ENCODE data around the gene FGF22. TPM values are rescaled to one million over a fixed set of nuclear protein-coding genes. Genes with fewer than 3 reads are reported as not detected.

The FGF22 gene
- total and polyA plus RNA-seq, 2 of the 13 experiments (the other 11 are each of a cell fraction or from before 2014, with no cell fraction given), result 0.24 TPM; not detected in 1

- no peak for TF ChIP-seq ZNF75D (CRISPR knock-in tag; IDR thresholded peaks at IDR 0.05; ENCODE audit: borderline replicate concordance)
- no peak for TF ChIP-seq HMGA1 (CRISPR knock-in tag; conservative IDR thresholded peaks at IDR 0.05)
- TF ChIP-seq, protein P1, sequence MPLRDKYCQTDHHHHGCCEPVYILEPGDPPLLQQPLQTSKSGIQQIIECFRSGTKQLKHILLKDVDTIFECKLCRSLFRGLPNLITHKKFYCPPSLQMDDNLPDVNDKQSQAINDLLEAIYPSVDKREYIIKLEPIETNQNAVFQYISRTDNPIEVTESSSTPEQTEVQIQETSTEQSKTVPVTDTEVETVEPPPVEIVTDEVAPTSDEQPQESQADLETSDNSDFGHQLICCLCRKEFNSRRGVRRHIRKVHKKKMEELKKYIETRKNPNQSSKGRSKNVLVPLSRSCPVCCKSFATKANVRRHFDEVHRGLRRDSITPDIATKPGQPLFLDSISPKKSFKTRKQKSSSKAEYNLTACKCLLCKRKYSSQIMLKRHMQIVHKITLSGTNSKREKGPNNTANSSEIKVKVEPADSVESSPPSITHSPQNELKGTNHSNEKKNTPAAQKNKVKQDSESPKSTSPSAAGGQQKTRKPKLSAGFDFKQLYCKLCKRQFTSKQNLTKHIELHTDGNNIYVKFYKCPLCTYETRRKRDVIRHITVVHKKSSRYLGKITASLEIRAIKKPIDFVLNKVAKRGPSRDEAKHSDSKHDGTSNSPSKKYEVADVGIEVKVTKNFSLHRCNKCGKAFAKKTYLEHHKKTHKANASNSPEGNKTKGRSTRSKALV (CRISPR knock-in tag; IDR thresholded peaks at IDR 0.05), result 0 out of 2 replicates have a peak, but pooled peaks have one; percentile 23
- TF ChIP-seq ZNF317 (CRISPR knock-in tag; IDR thresholded peaks at IDR 0.05), result no peak; the same call in 1 of the 2 replicates
- no peak for TF ChIP-seq AKNA (CRISPR knock-in tag; IDR thresholded peaks at IDR 0.05; ENCODE audit: borderline replicate concordance)
- 0 out of 2 replicates have a peak, but pooled peaks have one; percentile 21 for TF ChIP-seq ZNF652 (CRISPR knock-in tag; IDR thresholded peaks at IDR 0.05; ENCODE audit: borderline replicate concordance, low read depth)
- no peak for TF ChIP-seq CENPT (CRISPR knock-in tag; IDR thresholded peaks at IDR 0.05; ENCODE audit: low read depth)
- TF ChIP-seq, protein P2, sequence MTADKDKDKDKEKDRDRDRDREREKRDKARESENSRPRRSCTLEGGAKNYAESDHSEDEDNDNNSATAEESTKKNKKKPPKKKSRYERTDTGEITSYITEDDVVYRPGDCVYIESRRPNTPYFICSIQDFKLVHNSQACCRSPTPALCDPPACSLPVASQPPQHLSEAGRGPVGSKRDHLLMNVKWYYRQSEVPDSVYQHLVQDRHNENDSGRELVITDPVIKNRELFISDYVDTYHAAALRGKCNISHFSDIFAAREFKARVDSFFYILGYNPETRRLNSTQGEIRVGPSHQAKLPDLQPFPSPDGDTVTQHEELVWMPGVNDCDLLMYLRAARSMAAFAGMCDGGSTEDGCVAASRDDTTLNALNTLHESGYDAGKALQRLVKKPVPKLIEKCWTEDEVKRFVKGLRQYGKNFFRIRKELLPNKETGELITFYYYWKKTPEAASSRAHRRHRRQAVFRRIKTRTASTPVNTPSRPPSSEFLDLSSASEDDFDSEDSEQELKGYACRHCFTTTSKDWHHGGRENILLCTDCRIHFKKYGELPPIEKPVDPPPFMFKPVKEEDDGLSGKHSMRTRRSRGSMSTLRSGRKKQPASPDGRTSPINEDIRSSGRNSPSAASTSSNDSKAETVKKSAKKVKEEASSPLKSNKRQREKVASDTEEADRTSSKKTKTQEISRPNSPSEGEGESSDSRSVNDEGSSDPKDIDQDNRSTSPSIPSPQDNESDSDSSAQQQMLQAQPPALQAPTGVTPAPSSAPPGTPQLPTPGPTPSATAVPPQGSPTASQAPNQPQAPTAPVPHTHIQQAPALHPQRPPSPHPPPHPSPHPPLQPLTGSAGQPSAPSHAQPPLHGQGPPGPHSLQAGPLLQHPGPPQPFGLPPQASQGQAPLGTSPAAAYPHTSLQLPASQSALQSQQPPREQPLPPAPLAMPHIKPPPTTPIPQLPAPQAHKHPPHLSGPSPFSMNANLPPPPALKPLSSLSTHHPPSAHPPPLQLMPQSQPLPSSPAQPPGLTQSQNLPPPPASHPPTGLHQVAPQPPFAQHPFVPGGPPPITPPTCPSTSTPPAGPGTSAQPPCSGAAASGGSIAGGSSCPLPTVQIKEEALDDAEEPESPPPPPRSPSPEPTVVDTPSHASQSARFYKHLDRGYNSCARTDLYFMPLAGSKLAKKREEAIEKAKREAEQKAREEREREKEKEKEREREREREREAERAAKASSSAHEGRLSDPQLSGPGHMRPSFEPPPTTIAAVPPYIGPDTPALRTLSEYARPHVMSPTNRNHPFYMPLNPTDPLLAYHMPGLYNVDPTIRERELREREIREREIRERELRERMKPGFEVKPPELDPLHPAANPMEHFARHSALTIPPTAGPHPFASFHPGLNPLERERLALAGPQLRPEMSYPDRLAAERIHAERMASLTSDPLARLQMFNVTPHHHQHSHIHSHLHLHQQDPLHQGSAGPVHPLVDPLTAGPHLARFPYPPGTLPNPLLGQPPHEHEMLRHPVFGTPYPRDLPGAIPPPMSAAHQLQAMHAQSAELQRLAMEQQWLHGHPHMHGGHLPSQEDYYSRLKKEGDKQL (CRISPR knock-in tag; IDR thresholded peaks at IDR 0.05; ENCODE audit: low read depth), result no peak; the same call in 1 of the 2 replicates
- peak; percentile 21; the same call in 1 of the 2 replicates for TF ChIP-seq CTCF (CRISPR knock-in tag; IDR thresholded peaks at IDR 0.05)
- TF ChIP-seq NCOA2 (CRISPR knock-in tag; IDR thresholded peaks at IDR 0.05), result peak; percentile 85
- 0 out of 2 replicates have a peak, but pooled peaks have one; percentile 66 for TF ChIP-seq ZBTB7A (CRISPR knock-in tag; IDR thresholded peaks at IDR 0.05)
- TF ChIP-seq, protein P3, sequence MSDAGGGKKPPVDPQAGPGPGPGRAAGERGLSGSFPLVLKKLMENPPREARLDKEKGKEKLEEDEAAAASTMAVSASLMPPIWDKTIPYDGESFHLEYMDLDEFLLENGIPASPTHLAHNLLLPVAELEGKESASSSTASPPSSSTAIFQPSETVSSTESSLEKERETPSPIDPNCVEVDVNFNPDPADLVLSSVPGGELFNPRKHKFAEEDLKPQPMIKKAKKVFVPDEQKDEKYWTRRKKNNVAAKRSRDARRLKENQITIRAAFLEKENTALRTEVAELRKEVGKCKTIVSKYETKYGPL (CRISPR knock-in tag; IDR thresholded peaks at IDR 0.05), result no peak
These were observed 21.2 kb downstream of the FGF22 start (continued) for GRCh38 chr19:660793-661426.
